Activated CD4-positive, alpha-beta T cell treated with anti-CD3 and anti-CD28 coated beads for 24 hours (primary cell): Measurements from ENCODE around the gene ALK.

Source experiments
- DNase-seq, 2 donors: peaks; one replicate each; pipeline ENCODE4 v3.0.0-alpha.2; 2020; ENCODE audit warnings: low read depth in 2 of 2

The ALK gene

DNA sequence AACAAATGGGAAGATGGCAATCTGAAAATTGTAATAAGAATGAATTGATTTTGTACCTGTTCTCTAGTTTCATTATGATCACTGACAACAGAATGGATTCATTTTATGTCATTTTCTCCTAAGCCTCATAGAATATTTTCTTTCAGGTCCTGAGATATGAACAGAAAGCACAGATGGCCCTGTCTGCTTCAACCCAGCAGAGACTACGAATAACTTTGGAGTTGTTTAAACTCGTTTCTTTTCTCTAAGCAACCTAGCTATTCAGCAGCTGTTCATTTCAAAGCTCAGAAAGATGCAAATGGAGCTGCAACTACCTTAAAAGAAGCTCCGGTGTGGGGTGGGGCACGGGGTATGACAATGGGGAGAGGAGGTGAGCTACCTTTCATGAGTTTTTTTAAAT lies 124.9 kb downstream of the ALK start:
- no peak for DNase-seq

DNA sequence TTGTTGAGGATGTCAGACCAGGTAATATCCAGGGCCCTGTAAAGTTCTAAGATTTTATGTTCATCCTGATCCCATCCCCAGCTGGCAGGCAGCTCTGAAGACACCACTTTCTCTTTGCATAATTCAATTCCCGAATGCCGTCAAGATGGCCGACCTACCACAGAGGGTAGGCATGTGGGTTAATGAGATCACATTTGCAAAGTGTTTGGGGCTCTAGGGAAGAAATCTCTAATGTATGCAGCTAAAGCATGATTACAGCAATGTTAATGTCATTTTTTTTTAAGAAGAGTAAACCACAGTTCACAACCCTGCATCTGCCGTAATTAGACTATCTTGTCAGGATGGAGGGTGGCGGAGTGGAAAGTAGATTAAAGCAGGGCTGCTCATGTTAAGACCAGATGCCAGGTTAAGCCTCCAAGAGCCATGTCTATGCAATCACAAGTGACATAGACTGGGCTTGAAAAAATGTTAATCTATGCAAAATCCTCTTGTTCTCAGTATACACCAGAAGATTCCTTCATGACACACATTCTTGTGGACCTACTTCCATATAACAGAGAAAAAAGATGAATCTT lies 131.4 kb downstream of the ALK start:
- DNase-seq, result no peak

DNA sequence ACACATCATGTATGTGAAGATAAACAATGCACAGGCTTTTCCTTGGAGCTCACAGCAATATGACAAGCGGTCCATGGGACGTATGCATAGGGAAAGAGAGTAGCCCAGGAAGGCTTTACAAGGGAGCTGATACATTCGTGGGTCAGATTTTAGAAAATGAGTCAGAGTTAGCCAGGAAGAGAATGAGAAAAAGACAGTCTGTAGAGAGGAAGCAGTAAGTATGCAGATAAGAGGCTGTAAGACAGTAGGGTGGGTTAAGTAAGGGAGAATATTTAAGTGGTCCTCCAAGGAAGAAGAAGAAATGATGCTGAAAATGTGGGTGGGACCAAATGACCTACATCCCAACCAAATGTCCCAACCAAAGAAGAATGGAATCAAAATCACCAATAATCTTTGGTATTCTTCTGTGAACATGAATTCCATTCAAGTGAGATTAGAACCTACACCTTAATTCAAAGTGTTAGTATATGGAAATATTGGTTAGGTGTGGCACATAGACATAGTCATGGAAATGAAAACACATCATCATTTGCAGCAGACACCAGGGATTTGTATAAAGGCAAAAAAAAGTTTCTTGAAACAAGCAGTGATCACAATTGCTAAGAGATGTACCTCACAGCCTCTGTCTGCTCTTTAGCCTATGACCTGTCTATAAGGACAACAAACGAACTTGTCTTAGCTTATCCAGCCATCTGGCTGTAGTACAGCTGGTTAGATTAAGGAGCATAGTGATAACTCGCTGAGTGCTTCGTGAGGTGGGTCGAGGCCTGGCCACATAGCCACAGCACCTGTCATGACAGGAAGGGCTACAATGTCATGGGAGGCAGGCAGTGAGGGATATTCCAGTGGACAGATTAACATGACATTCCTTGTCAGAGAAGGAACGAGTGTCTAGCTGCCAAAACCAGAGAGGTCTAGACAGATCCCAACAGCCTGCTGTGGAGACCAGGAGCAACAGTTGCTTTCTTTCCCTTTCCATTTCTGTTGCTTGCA lies 133.6 kb downstream of the ALK start:
- no peak for DNase-seq

DNA sequence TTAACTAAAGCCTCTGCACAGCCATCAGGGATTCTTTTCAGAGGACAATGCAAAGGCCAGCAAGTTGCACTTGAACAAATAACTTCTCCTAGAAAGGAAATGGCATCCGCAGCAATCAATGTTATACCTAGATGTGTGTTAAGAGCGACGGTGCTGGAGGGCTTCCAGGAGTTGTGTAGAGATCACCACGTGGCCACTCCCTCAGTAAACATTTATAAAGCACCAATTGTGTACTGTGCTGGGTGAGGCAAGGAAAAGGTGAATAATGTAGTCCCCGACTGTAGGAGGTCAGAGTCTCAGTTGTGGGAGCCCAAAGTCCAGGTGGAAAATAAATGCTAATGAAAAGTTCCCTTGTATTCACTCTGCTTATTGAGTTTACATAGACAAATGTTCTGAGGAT lies 135.0 kb downstream of the ALK start:
- no peak for DNase-seq

DNA sequence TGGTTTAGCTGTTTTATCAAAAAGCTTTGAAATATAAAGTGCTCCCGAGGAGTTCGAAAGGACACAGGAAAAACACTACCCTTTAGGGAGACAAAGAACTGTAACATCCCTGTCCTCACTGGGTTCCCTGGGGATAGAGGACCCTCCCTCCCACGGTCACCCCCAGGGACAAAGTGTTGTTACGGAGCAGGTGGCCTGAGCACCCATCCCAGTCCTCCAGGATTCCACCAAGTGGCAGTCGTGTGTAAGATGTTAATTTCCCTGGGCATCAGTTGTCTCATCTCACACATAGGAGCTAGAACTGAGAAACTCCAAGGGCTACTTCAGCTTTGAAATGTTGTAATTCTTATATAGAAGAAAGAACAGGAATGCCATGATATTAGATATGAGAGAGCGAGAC lies 137.7 kb downstream of the ALK start:
- DNase-seq, result no peak

DNA sequence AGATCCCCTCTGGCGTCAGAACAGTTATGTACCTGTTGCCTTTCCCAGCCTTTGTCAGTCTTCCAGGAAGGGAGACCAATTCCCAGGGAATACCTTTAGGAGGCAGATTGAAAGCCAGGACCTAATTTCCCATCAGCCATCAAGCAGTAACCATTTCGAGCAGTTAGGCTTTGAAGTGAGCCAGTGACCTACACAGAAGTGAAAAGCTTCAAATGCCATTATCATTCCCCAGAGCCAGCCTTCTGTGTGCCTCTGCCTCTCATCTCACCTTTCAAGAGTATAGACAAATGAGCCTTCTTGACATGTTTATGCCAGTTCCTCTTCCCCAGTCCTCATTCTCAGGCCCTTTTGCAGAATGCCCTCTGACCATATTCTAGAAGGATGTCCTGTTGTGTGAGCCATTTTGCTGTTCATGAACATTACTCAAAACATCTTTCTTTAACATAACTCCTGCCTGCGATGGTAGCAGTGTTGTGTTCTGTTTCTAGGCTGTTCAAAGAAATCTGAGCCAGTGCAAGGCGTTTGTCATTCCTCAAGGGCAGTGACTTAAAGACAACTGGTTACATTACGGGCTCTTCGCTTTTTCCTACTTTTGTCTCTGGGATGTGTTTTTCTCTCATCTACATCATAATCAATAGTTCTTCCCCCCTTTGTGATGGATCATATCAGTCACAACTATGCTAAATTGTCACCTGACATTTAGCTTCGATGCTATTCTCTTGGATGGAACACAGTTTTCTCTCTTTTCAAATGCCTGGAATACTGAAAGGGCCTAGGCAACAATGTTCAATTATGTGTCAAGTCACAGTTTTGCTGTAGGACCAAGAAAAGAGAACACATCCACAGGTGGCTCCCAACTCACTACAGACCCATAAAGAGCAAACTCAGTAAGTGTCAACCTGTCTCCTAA lies 138.6 kb downstream of the ALK start:
- no peak for DNase-seq

DNA sequence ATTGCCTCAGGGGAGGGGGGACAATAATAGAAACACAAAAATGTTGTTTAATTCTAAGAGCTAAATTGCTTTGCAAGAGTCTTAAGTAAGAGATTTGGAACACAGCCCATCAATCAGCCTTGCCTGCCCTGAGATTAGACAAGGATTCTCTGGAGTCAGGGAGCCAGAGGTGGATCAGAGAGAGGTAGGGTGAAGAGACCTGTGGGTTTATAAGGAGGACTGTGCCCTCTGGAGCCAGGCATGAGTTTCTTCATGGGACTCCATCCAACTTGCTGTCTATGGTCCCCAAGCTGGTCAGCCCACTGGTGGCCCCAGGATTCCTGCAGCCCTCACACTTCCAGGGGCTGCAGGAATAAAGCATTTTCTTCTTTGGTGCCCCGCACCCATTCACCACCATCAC lies 139.3 kb downstream of the ALK start:
- no peak for DNase-seq

DNA sequence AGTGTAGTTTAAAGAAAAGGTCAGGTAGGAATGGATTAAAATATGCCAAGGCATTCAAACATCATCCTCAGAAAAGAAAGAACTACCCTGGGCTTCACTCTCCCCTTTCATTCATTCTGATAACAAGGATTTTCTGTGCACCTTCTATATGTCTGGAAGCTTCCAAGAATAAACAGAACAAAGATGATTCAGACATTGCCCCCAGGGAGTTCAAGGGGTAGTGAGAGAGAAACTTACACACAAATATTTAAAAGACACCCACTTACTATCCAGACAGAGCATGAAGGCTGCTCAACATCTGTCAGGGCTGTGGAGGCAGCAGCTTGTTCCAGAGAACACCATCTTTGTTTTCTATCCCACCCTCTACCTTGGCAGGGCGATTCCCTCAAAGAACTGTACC lies 140.5 kb downstream of the ALK start:
- DNase-seq, result no peak

DNA sequence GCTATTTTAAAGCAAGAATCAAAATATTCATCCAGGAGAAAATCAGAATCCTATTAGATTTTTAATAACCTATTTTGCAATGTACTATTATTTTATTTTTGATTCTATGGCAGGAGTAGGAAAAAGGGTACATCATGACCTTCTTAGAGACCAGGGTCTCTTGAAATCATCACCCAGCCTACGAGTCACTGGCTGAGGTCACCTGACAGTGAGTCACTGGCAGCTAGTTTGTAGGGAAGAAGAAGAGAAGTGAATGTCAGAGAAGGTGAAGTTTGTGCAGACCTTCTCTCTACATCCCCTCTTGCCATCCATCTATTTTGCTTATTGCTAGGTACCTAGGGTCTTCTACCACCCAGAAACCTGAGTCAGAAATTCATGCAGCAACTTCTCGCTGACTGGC lies 144.2 kb downstream of the ALK start:
- DNase-seq, result no peak

DNA sequence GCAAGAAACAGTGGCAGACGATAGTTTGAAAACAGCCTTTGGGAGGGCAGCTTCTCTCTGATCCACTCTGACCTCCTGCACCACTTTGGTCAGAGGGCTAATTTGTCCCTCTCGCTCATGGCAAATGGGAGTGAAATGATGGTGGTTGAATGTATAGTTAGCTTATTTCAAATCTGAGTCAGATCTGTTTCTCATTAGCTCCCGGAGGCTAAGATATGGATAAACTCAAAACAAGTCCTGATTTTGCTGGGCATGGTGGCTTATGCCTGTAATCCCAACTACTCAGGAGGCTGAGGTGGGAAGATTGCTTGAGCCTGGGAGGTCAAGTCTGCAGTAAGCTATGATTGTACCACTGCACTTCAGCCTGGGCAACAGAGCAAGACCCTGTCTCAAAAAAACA lies 145.0 kb downstream of the ALK start:
- DNase-seq, result no peak

DNA sequence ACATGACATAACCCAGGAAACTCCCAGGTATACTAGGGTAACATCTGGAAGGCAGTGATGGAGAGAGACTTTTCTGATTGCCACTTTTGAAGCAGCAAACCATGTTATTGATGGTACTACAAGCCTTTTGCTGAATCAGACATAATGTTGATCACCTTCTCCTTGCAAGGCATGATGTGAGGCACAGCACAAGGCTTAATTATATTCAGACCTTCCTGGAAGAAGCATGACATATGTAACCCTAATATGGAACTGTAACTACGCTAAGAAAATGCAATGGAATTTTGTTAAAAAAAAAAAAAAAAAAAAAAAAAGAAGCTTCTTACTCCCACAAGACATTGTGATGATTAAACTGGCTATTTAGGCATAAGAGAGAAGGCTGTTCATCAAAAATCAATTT lies 145.4 kb downstream of the ALK start:
- no peak for DNase-seq

DNA sequence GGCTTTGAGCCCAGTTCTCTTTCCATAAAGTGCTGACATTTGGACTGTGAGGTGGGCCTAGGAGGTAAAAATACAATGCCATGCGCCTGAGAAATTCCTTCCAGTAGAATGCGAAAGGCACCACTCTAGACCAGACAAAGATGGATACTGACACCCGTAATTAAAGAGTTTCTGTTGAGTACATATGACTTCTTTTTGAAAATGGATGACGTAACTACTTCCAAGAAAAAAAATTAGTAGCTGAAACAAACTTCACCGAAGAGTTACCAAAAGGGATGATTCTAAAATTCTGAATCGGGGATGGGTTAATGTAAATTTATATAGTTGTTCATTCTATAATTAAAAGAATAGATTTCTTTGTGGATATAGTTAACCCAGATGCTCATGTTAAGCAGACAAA lies 146.8 kb downstream of the ALK start:
- DNase-seq, result no peak

DNA sequence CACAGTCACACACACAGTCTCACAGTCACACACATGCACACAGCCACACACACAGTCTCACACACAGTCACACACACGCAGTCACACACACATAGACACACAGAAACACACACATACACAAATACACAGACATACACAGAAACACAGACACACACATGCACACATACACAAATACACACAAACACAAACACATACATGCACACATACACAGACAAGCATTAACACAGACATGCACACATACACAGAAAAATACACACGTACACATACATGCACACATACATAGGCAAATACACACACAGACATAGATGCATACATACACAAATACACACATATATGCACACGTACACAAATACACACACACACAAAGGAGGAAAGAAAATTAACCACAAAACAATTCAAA lies 150.5 kb downstream of the ALK start:
- no peak for DNase-seq

DNA sequence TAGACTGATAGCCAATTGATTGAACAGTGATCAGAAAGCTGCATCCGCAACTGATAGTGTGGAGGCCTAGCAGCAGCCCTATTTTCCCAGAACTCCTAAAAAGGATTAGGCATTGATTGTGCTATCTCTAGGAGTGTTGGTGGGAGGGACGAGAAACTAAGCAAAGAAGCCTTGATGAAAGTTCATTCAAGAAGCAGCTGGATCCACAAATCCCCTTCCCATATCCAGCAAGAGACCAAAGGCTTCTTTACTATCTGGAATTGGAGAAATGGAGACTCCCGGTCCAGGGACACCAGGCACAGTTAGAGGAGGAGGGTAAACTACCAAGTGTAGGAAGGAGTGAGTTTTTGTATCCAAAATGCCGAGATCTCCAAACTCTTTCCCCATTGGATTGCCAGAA lies 151.5 kb downstream of the ALK start:
- DNase-seq, result no peak

DNA sequence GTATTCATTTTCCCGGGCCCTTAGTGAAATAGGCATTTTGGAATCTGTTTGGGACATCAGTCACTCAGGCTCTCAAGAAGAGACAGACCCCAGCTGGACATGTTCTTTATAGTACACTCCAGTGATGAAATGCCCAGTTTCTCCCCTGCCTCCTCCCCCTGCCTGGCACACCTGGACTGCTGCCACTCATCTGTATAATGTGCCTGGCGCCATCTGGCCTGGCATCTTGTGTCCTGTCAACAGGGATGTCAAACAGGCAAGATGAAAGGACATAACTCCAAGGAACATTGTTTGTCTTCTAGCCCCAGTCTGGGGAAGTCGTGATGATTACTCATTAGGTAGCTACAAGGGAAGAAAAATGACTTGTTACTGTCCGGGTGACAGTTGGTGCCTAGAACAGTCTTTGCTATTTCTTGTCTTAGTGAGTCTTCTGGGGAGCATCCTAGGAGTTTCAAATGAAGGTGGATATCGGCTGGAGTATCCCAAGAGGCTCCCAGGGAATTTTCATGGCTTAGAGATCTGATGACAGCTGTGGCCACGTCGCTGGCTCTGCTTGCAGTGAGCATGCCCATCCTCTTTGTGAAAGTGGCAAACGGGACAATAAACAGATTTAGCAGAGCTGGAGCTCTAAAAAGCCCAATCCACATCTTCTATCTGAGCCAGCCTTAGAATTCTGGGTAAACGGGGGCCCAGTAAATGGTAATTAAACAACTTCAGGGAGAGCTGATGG lies 153.6 kb downstream of the ALK start:
- no peak for DNase-seq

DNA sequence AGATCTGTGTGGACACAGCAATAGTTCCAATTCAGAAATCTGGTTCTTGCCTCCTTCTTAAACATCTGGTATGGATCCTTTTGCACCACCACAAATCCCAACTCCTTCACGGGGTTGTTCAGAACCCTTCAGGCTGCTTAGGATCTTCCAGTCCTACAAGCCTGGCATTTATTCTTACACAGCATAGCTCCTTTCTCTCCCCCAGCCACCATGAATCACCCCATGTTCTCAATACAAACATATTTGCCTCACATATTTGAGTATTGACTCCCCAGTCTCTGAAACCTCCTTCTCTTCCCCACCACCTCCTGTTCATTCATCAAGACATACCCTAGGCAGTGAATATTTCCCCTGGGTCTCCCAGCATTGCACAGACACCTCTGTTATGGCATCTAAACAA lies 155.2 kb downstream of the ALK start:
- no peak for DNase-seq

DNA sequence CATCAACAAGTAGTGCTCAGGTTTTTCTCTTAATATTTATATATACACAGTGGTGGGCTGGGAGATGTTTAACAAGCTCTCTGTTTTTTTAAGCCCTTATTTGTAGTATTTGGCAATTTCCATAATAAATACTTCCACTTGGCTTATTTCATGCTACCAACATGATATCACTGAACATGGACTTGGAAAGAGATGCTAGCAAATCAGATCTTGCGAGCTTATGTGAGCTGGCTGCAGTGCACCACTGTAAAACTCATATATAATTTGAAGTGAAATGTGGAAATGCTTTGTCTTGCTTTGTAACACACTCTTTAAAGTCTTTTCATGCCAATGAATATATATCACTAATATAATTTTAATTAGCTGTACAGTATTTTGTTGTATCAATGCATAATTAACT lies 155.7 kb downstream of the ALK start:
- no peak for DNase-seq

DNA sequence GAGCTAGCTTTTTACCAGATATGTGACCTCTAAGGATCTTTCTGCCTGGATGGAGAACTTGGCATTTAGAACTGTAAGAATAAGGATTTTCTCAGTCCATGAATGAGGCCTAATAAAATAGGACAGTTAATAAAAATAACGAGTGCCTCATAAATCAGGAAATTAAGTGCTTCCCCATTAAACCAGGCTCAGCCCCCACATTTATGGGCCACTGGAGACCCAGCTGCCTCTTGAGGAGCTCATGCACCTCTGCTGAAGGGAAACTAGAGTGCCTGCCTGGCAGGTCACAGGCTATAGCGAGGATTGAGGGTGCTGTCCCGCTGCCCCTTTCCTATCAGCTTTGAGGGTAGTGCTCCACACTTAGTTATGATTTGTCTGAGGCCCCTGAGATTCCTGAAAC lies 158.0 kb downstream of the ALK start:
- DNase-seq, result no peak

DNA sequence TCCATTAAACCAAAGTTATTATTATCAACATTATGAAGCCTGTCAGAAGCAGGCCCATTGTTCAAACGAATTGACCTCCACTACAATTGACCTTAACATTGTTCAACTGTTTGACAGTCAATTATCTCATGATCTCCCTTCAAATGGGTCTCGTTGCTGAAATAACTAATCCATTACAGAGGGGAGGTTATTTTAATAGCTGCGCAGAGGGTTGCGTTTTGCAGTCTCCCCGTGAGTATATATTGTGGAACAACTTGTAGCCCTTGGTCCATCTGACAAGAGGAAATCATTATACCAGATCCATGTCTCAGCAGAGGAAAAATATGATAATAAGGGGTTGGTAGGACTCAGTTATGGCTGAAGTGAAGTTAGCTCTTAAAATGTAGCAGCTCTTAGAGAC lies 159.1 kb downstream of the ALK start:
- DNase-seq, result no peak

DNA sequence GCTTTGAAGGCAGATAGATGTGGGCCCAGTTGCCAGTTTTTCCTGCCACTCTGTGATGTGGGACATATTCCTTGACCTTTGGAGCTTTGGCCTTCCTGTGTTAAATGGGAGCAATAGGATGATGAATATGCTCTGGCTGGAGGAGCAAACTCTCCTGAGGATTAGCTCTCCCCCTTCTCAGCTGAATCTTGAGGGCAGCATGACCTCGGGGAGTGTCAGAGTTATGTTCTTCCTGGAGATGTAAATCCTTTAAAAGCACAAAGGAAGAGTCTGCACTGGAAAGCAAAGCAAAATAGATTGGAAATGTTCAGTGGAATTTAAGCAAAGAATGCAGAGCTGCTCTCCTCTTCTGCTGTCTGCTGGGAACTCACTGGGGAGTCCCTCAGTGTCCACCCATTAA lies 160.1 kb downstream of the ALK start:
- no peak for DNase-seq

DNA sequence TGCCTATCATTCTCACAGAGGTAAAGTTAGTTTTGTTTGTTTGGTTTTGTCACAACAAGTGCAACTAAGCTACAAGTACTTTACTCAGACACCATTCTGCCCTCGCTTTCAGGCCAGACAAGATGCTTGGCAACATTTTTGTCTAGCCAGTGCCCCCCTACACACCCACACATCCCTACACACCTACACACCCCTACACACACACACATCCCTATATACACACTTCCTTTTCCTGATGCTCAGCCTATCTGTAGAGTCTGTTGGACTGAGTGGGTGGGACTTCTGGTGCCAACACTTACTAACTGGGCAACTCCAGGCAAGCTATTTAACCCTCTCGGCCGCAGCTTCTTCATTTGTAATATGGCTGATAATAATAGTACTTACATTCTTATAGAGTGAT lies 161.4 kb downstream of the ALK start:
- no peak for DNase-seq

DNA sequence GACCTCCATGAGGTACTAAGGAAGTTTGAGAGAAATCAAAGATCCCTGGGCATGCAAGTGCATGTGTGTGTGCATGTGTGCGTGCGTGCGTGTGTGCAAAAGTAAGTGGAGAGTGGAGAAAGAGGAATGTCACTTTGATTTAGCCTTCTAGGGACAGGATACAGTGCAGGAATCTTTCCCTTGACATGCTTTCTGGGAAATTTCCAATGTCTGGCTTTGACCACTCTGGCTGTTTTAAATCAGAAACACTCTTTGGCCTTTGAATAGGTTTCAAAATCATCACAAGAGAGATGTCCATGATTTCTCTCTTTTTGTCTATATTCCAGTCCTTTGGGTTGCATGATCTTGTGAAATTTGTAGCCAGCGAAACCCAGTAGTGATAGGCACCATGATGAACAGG lies 162.0 kb downstream of the ALK start:
- DNase-seq, result no peak
